Raji (cell line): ENCODE measurements around the gene VAX1.

Experiments
- POLR2A ChIP-seq: IDR thresholded peaks from 2 replicates; pipeline ENCODE4 v1.6.1; 2011; ENCODE audit warnings: low read depth, low read length, control low read depth; ENCODE audit not compliant: insufficient read depth

VAX1 gene

GRCh38 chr10:117131376-117132327, 6.4 kb downstream of the VAX1 start:
- TF ChIP-seq POLR2A = no peak

GRCh38 chr10:117130862-117131375, 7.2 kb downstream of the VAX1 start:
- TF ChIP-seq POLR2A = no peak

GRCh38 chr10:117130346-117130745, 7.7 kb downstream of the VAX1 start:
- no peak for TF ChIP-seq POLR2A

GRCh38 chr10:117126034-117126433, 12.0 kb downstream of the VAX1 start:
- no peak for TF ChIP-seq POLR2A

- no peak for TF ChIP-seq POLR2A
Observed at GRCh38 chr10:117112220-117112619, 25.9 kb downstream of the VAX1 start.

- no peak for TF ChIP-seq POLR2A
Observed at GRCh38 chr10:117107238-117107637, 30.8 kb downstream of the VAX1 start.

GRCh38 chr10:117096599-117097201, 41.4 kb downstream of the VAX1 start:
- no peak for TF ChIP-seq POLR2A

GRCh38 chr10:117094856-117095255, 43.2 kb downstream of the VAX1 start:
- no peak for TF ChIP-seq POLR2A

- TF ChIP-seq POLR2A = no peak
Observed at GRCh38 chr10:117092386-117092785, 45.7 kb downstream of the VAX1 start.

GRCh38 chr10:117090834-117091233, 47.2 kb downstream of the VAX1 start:
- no peak for TF ChIP-seq POLR2A

GRCh38 chr10:117087521-117087920, 50.5 kb downstream of the VAX1 start:
- no peak for TF ChIP-seq POLR2A

GRCh38 chr10:117086546-117086945, 51.5 kb downstream of the VAX1 start:
- no peak for TF ChIP-seq POLR2A
